KBM-7 (cell line): ENCODE data around the gene ZNF12.
A peak's percentile ranks its signal among the peaks of the same experiment; 100 is the strongest.
"Not testable (repeated sequence)": the region's sequence is repeated elsewhere in the genome, so short reads cannot be mapped to it uniquely, and the experiment has no call there.

Experiments used
- DNase-seq: peaks from one replicate; pipeline ENCODE4 v3.0.0-alpha.2; 2015
- in situ Hi-C: fragments of 300-500 bp; cut with MboI; formaldehyde crosslinking; loops from 2 replicates; pipeline ENCODE4 v1.14.3; 2020; ENCODE audit warnings: low sequenced_read_pairs, low pct_unique_long_range_greater_than_20kb, mixed read lengths

ZNF12 gene

DNA sequence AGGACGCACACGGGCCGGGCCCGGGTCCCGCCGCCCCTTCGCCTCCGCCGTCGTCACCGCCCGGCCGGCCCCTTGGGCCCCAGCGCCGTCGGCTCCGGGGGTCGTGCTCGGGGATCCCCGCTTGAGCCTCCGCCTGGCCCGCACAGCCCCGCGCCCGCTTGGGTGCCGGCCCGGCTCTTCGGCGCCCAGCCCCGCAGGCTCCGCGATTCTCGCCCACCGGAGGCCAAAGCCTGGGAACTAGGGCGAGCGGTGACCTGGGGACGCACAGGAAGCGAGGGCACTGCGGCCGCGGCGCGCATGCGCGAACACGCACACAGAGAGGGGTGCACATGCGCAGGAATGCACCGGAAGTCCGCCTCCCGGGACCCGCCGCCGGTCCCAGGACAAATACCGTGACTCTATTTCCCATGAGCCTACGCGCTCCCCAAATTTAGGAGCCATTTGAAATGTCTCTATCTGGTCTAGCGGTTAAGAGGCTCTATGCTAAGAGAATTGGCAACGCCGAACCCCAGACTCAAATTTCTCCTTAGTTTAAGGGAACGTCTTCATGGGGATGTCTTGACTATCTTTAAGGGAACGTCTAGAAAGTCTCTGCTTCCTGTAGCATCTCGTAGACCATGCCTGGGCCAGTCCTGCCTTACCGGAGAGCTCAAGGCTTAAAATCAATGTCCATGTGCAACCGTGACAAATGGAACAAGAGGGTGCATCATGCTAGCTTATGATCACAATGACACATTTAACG, at the start of gene ZNF12:
TSS of gene ZNF12 (minus strand) at position 282 of the 742 bp plus-strand sequence. CDS start 1,774 bp downstream, outside the sequence.
- in situ Hi-C loops: no loop called here
- DNase-seq: peak; percentile 96

GRCh38 chr7:6753964-6754363, 47.2 kb upstream of the ZNF12 start, which contains the start of gene RSPH10B2:
Gene RSPH10B2 (plus strand): TSS chr7:6754103. CDS start chr7:6757678, 3,575 bp downstream.
- in situ Hi-C loops, DNase-seq: not testable (repeated sequence)

DNA sequence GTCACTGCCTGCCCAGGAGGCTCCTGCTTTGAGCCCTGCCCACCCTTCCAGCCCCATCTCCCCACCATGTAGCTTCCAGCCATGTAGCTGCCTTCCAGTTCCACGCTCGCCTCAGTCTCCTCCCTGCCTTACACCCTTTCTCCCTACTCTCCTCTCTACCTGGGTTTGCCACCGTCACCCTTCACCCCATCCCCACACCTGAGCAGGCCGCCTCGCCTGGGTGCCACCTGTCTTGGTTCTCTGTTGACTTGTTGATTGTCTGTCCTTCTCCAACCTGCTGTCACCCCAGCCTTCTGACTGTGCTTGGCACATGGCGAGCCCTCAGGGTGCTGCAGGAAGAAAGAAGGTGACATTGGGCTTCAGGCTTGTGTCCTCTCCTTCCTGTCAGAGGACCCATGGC, 43.4 kb upstream of the ZNF12 start:
- DNase-seq, in situ Hi-C loops: not testable (repeated sequence)

- DNase-seq, in situ Hi-C loops: not testable (repeated sequence)
Observed at GRCh38 chr7:6749335-6749734, 42.6 kb upstream of the ZNF12 start.

GRCh38 chr7:6744410-6745100, 37.8 kb upstream of the ZNF12 start:
- DNase-seq, in situ Hi-C loops: not testable (repeated sequence)

DNA sequence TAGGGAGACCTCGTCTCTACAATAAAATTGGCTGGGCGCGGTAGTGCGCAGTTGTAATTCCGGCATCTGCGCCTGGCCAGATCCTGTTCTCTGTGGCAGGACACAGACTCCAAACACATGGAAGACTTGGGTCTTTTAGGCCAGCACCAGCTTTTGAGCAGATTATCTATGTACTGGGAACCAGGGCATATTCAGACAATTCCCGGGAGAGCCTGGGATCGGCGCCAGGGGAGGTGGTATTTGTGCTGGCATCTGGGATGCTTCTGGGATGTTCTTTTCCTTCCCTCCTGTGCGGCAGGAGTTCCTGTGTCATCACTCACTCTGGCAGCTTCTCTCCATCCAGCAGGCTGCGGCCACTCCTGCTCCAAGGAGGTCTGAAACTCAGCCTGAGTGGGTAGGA, 31.7 kb upstream of the ZNF12 start:
- in situ Hi-C loops, DNase-seq: not testable (repeated sequence)

DNA sequence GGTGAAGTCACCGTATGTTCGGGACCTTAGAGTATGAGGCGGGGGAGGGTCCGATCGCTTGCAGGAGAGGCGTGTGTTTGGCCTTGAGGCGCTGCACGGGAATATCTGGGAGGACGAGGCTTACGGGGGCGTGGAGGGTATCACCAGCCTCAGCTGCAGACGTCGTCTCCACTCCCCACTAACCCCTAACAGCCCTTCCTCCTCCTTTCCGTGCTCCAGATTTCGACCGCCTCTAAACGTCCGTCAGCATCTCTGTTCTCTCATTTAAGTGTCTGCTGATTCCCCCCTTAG, 23.5 kb upstream of the ZNF12 start:
- DNase-seq: peak; percentile 43
- in situ Hi-C loops: no loop called here

DNA sequence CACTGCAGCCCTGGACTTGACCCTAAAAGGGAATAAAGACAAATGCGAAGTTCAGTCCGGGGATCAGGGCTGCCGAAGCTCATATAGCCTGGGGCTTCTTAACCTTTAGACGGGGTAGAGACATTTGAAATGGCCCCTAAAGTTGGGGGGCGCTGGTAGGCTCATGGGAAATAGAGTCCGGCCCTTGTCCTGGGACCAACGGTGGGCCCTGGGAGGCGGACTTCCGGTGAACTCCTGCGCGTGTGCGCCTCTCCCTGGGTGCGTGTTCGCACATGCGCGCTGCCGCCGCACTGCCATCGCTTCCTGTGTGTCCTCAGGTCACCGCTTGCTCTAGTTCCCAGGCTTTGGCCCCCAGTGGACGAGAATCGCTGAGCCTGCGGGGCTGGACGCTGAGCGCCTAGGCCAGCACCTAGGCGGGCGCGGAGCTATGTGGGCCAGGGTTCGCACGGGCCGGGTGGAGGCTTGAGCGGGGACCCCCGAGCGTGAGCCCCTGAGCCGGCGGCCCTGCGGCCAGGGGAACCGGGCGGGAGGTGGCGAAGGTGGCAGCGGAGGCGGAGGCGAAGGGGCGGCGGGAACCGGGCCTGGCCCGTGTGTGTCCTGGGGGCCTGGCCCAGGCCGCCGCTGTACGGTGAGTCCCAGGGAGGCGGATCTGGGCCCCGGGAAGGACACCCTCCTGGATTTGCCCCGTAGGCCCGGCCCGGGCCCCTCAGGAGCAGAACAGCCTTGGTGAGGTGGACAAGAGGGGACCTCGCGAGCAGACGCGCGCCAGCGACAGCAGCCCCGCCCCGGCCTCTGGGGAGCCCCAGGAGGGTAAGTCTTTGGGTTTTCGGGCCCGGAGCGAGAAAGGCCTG, 23.0 kb upstream of the ZNF12 start:
- DNase-seq: peak; percentile 93
- in situ Hi-C loops: no loop called here

DNA sequence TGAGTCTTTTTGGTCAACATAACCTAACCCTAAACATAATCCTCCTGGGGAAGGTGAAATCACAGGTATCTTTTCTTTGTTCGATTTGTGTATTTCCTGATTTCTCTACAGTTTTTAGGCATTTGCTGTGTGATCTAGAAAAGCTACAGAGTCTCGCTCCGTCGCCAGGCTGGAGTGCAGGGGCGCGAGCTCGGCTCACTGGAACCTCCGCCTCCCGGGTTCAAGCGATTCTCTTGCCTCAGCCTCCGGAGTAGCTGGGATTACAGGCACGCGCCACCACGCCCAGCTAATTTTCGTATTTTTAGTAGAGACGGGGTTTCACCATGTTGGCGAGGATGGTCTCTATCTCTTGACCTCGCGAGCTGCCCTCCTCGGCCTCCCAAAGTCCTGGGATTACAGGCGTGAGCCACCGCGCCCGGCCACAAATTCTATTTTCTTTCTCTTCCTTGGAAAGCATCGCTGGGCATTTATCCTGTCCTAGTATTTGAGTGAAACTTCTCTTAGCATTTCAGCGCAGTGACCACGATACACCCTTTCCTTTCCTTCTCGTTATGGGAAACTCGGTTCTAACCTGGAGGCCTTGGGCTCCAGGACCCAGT, 22.2 kb upstream of the ZNF12 start:
- DNase-seq, in situ Hi-C loops: not testable (repeated sequence)

GRCh38 chr7:6727663-6728062, 20.9 kb upstream of the ZNF12 start:
- no peak for DNase-seq
- in situ Hi-C loops: no loop called here

- in situ Hi-C loops, DNase-seq: not testable (repeated sequence)
Observed at GRCh38 chr7:6726341-6726740, 19.6 kb upstream of the ZNF12 start.

DNA sequence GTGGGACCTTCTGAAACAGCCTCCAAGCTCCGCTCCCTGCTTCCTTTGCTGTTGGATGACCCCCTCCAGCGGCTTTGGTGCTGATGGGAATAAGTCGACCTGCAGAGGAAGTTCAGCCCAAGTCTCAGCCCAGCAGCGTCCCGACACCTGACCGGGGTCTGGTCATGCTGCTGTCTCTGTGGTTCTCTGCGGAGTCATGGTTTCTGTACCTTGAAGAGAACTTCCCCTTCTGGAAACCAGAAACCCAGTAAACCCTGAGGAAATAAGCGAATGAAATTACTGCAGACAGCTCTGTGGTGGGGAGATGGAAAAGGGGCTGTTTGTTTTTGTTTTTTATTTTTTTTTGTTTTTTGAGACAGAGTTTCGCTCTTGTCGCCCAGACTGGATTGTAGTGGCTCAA, 18.3 kb upstream of the ZNF12 start:
- in situ Hi-C loops: no loop called here
- DNase-seq: peak; percentile 80

DNA sequence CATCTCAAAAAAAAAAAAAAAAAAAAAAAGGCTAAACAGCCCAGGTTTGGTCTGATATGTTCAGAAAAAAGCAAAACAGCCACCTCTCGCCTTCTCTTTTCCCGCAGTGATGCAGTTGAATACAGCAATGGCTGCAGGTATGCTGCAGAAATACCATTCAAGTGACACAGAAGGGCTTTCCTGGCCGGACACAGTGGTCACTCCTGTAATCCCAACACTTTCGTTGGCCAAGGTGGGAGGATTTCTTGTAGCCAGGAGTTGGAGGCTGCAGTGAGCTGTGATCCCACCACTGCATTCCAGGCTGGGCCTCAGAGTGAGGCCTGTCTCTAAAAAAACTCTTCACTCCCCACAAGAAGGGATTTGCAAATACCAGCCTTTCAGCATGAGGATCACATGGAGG, 17.6 kb upstream of the ZNF12 start:
- in situ Hi-C loops, DNase-seq: not testable (repeated sequence)

- in situ Hi-C loops: no loop called here
- no peak for DNase-seq
Observed at GRCh38 chr7:6718124-6718523, 11.4 kb upstream of the ZNF12 start.

GRCh38 chr7:6715898-6716297, 9.2 kb upstream of the ZNF12 start:
- DNase-seq, in situ Hi-C loops: not testable (repeated sequence)

- DNase-seq: no peak
- in situ Hi-C loops: no loop called here
Observed at GRCh38 chr7:6714360-6714759, 7.6 kb upstream of the ZNF12 start.

DNA sequence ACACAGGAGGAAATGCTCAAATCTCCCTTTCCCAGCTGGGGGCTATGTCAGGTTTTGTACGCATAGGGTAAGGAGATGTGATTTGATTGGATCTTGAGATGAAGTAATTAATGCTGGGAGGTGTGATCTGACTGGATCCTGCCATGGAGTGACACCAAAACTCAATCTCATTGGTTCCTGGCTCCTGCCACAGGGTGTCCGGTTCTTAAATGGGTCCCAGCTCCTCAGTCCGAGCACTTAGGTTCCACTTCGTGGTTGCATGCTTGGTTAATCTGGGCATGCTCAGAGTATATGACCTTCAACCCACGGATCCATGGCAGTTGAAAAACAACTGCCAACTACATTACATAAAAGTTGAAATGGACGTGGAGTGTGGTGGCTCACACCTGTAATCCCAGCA, 3.1 kb upstream of the ZNF12 start:
- DNase-seq: no peak
- in situ Hi-C loops: no loop called here

DNA sequence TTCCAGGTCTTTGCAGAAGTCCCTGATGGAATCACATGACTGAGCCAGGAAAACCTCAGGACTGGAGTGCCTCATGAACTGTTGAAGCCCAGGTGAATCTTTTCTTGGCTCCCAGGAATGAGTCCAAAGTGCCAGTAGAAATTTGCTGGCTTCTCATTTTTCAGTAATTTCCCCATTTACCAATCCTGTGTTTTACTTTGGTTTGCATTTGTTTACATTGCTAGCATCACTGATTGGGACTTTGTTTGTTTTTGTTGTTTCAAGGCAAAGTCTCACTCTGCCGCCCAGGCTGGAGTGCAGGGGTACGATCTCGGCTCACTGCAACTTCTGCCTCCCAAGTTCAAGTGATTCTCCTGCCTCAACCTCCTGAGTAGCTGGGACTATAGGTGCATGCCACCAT, 1.6 kb upstream of the ZNF12 start:
- DNase-seq: no peak
- in situ Hi-C loops: no loop called here

DNA sequence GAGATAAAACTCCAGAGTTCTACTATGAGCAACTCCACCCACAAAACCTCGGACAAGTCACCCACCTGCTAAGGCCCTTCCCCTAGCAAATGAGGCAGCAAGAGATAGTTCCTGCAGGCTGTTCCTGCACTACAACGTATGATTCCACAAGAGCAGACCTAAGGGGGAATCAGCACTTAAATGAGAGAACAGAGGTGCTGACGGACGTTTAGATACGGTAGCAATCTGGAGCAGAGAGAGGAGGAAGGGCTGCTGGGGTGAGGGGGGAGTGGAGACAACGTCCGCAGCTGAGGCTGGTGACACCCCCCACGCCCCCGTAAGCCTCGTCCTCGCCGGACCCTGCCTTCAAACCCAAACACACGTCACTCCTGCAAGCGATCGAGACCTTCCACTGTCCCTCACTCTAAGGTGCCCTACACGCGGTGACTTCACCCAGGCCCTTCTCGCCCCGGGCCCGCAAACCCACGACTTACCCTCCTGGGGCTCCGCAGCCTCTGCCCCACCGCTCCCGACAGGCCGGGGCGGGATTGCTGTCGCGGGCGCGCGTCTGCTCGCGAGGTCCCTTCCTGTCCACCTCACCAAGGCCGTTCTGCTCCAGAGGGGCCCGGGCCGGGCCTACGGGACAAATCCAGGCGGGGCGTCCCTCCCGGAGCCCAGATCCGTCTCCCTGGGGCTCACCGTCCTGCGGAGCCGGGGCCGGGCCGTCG, 635 bp downstream of the ZNF12 start:
- in situ Hi-C loops: no loop called here
- DNase-seq: peak; percentile 59
